WTC11 (cell line): ENCODE measurements around the gene TES.

Source experiments
- CBFB ChIP-seq: sonication (generic); formaldehyde crosslinking; IDR thresholded peaks from 2 replicates; pipeline ENCODE4 v1.8.1; 2022; ENCODE audit warnings: mild to moderate bottlenecking, low read depth, missing genetic modification reagents
- ETV6 ChIP-seq: sonication (generic); formaldehyde crosslinking; IDR thresholded peaks from 2 replicates; pipeline ENCODE4 v1.8.1; 2022; ENCODE audit warnings: mild to moderate bottlenecking, missing genetic modification reagents
- RELA ChIP-seq: sonication (generic); formaldehyde crosslinking; IDR thresholded peaks from 2 replicates; pipeline ENCODE4 v1.8.1; 2022; ENCODE audit warnings: missing genetic modification reagents, mild to moderate bottlenecking, borderline replicate concordance
- TP53 ChIP-seq: sonication (generic); formaldehyde crosslinking; IDR thresholded peaks from 2 replicates; pipeline ENCODE4 v1.8.1; 2023; ENCODE audit warnings: mild to moderate bottlenecking, missing genetic modification reagents
- ZNF138 ChIP-seq: sonication (generic); formaldehyde crosslinking; conservative IDR thresholded peaks from 2 replicates; pipeline ENCODE4 v1.8.1; 2022; ENCODE audit warnings: mild to moderate bottlenecking, moderate library complexity, missing genetic modification reagents
- TF ChIP-seq, protein P1 (sequence below): fragments of 200-600 bp; IDR thresholded peaks from 2 replicates; pipeline ENCODE4 v1.8.0; 2022; ENCODE audit warnings: antibody characterized with exemption

GRCh38 chr7:116219834-116220233 lies 9.5 kb downstream of the TES start:
- TF ChIP-seq, protein P1, sequence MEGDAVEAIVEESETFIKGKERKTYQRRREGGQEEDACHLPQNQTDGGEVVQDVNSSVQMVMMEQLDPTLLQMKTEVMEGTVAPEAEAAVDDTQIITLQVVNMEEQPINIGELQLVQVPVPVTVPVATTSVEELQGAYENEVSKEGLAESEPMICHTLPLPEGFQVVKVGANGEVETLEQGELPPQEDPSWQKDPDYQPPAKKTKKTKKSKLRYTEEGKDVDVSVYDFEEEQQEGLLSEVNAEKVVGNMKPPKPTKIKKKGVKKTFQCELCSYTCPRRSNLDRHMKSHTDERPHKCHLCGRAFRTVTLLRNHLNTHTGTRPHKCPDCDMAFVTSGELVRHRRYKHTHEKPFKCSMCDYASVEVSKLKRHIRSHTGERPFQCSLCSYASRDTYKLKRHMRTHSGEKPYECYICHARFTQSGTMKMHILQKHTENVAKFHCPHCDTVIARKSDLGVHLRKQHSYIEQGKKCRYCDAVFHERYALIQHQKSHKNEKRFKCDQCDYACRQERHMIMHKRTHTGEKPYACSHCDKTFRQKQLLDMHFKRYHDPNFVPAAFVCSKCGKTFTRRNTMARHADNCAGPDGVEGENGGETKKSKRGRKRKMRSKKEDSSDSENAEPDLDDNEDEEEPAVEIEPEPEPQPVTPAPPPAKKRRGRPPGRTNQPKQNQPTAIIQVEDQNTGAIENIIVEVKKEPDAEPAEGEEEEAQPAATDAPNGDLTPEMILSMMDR = no peak
- no peak for TF ChIP-seq CBFB (CRISPR knock-in tag)
- TF ChIP-seq TP53 = no peak
- no peak for TF ChIP-seq RELA (CRISPR knock-in tag)
- no peak for TF ChIP-seq ETV6
- no peak for TF ChIP-seq ZNF138 (CRISPR knock-in tag)
